KG1 (cell line): ENCODE results near the gene TSPAN18.

Source experiments
- DNase-seq: peaks from one replicate; lab custom pipeline; 2025; lab: John Stamatoyannopoulos, UW

The TSPAN18 gene

GRCh38 chr11:44848203-44848962, 121.6 kb downstream of the TSPAN18 start:
- DNase-seq = no peak

DNA sequence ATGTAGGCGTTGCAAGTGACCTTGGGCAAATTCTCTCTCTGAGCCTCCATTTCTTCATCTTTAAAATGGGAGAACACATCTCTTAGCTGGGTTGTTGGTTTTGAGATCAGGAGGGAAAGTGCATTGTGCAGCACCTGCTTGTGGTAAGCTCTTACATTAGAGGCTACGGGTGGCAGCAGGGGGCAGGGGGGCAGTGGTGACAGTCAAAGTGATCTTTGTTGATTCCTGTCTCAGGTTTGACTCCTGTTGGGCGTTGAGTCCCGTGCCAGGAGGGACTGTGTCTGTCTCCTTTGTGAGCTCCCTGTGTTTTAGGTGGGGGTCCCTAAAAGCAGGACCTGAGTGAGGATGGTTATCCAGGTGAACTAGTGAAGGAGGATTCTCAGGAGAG, 122.2 kb downstream of the TSPAN18 start:
- DNase-seq = no peak

DNA sequence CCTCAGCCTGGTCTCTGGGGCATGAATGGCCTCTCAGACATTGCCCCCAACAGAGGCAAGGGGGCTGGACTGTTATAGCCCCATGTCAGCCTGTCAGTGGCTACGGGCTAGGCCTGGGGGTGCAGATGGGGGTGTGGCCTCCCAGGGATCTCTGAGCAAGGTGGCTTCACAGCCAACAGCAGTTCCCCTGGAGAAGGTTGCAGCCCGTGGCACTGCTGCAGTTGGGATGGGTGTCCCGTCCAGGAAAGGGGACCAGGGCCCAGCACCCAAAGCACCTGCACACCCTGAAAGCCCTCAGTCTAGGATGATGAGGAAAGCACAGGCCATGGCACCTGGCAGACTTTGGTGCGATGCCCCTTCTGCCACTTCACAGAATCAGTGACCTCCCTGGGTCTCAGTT, 122.7 kb downstream of the TSPAN18 start:
- DNase-seq = no peak

- no peak for DNase-seq
Observed at GRCh38 chr11:44849922-44850321, 123.2 kb downstream of the TSPAN18 start.

DNA sequence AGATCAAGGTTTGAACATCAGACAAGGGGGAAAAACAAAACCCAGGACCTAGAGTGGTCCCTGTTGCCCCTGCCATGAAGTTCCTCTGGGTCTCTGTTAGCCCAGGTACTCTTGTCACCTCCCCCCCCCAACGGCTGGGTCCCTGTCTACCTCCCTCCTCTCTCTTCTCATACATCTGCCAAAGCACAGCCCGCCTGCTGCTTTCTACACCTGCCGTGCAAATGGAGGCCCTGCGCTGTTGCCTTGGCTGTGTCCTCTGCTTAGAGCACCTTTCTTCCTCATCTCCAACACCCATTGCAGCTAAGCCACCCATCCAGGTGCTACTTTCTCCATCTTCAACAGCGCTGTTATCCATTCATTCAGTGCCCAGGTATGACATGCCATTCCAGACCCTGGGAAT, 124.7 kb downstream of the TSPAN18 start:
- DNase-seq = no peak

GRCh38 chr11:44852159-44852747, 125.5 kb downstream of the TSPAN18 start:
- no peak for DNase-seq

DNA sequence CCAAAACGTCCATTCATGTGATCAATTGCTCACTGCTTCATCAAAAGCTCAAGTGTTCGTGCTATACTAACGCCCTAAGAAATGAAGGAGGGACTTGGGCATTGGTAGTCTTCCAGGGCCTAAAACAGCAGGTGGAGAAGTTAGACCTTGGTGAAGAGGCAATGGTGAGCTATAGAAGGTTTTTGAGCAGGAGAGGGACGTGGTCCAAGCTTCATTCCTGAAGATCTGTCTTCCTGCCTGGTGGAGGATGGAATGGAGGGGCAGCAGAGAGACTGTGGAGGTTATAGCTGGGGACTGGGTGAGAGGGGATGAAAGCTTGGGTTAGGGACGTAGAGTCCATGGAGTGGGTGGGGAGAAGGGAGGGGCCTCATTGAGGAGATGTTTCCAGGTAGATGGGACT, 126.2 kb downstream of the TSPAN18 start:
- no peak for DNase-seq

DNA sequence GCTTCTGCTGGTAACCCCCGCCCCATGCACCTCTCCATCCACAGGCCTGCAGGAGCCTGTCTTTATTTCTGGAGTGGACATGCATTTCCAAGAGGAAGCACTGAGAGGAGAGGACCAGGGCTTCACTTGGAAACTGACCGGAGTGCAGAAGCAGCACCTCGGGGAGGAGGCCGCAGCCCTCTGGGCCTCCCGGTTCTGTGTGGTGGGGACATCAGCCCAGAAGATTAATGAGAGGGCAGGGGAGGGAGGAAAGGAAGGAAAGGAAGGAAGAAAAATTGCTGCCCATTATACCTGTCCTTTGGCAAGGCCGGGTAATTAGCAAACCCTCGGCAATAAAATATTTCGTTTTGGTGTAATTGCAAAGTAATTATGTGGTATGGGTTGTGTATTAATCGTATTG, 126.9 kb downstream of the TSPAN18 start:
- no peak for DNase-seq

GRCh38 chr11:44854086-44854485, 127.3 kb downstream of the TSPAN18 start:
- no peak for DNase-seq

DNA sequence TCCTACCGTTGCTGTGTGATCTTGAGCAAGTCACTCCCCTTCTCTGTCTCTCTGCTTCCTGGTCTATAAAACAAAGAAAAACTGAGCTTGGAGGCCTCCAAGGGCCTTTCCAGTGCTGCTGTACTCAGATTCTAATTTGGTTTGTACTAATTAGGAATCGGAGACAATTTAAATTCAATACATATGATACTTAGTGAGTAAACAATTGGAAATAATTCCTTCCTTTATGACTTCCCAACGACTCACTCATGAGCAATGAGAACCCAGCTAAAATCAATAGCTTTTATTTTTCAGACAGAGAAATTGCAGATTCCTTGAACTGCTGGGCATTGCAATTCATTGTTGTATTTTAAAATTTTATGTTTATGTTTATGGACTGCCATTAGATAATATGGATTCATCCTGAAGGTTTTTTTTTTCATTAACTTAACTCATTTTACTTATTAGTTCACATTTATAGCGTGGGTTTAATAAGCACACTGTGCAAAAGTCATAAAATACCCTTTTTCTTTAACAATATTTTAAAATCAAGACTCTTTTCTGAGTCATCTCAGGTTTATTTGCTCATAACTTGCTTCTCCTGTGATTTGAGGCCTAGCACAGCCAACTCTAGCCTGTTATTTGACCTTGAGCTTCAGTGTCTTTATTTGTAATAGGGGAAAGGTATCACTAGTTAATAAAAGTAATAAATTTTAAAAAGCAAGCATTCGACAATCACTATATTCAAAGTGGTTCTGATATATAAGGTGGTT, 128.2 kb downstream of the TSPAN18 start:
- no peak for DNase-seq

- DNase-seq = no peak
Observed at GRCh38 chr11:44855493-44855849, 128.7 kb downstream of the TSPAN18 start.

- no peak for DNase-seq
Observed at GRCh38 chr11:44857490-44858090, 130.8 kb downstream of the TSPAN18 start.

GRCh38 chr11:44858796-44859527, 132.2 kb downstream of the TSPAN18 start:
- no peak for DNase-seq

- DNase-seq = no peak
Observed at GRCh38 chr11:44859528-44859925, 132.8 kb downstream of the TSPAN18 start.

GRCh38 chr11:44860346-44860745, 133.6 kb downstream of the TSPAN18 start:
- no peak for DNase-seq

GRCh38 chr11:44861849-44862557, 135.2 kb downstream of the TSPAN18 start:
- peak; percentile 70 for DNase-seq

DNA sequence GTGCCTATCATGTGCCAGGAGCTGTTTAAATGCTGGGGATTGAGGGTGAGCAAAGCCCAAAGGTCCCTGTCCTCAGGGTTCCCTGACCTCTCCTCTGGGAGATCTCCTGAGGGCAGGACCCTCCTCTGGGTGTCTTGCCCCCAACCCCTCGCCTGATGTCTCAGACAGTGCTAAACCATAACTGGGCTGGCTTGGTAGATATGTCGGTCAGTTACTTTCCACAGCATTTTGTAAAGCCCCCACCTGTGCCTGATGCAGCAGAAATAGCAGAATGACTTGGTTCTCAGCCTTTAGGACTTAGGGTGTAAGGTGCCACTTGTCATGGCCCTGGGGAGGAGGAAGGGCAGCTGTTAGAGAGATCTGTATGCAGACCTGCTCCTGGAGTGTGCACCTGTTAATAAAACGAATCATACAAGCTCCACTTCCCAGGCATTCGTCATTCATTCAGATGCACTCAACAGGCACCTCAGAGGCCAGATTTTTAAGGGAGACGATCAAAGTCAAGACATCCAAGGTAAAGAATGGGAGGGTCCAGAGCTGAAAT, 135.9 kb downstream of the TSPAN18 start:
- DNase-seq = no peak

- no peak for DNase-seq
Observed at GRCh38 chr11:44863231-44863630, 136.5 kb downstream of the TSPAN18 start.

GRCh38 chr11:44865866-44866272, 139.1 kb downstream of the TSPAN18 start:
- no peak for DNase-seq

GRCh38 chr11:44866286-44866685, 139.5 kb downstream of the TSPAN18 start:
- DNase-seq = no peak

DNA sequence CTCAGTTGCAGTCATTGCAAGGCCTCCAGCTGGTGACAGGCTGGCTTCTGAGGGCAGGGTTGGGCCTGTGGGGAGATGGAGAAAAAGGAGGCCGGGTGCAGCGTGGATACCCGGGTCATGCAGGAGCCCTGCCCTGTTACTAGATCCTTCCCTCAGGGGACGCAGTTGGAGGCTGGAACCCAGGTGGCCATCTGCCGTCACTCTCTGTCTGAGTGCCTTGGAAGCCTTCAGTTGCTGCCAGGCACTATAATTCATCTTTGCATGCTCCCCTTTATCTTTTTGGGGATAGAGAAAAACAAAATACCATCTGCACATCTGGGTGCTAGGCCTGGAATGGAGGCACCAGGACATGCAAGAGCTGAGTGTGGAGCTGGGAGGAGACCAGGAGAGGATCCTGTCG, 141.3 kb downstream of the TSPAN18 start:
- DNase-seq = no peak
